PC-9 (cell line): ENCODE results near the gene LRP1B. TPM values are rescaled to one million over a fixed set of nuclear protein-coding genes. Genes with fewer than 3 reads are reported as not detected.

Experiments
- BruUV-seq: library from RNA; stranded (reverse); fragments of 400-500 nt; replicated peaks from 2 replicates; lab custom pipeline; 2021; lab: Mats Ljungman, UMichigan
- CTCF ChIA-PET: fragments of 300-600 bp; sonication (Branson Sonifier 250); formaldehyde crosslinking; loops from one replicate; lab custom pipeline; 2022; ENCODE audit warnings: antibody characterized with exemption; lab: Charles Lee
- POLR2A ChIA-PET: fragments of 300-600 bp; sonication (Branson Sonifier 250); formaldehyde crosslinking; loops from one replicate; lab custom pipeline; 2022; ENCODE audit warnings: antibody characterized with exemption; ENCODE audit not compliant: unreplicated experiment; lab: Charles Lee
- DNase-seq, 2 experiments: peaks; one replicate each; pipeline versions ENCODE4 v3.0.0 to v3.0.0-alpha.2; 2015 to 2022; ENCODE audit warnings: mixed read lengths in 1 of 2
- H2AFZ ChIP-seq: fragments of 200-600 bp; sonication (generic); 2 replicates; pipeline ENCODE4 v1.8.1; 2017; ENCODE audit warnings: antibody characterized with exemption
- H3F3A ChIP-seq: fragments of 200-600 bp; sonication (generic); 2 replicates; pipeline ENCODE4 v1.8.1; 2017; ENCODE audit warnings: antibody characterized with exemption, mild to moderate bottlenecking, low read depth; ENCODE audit not compliant: insufficient read depth
- H3K27ac ChIP-seq: fragments of 200-600 bp; sonication (generic); 2 replicates; pipeline ENCODE4 v1.6.1; 2016; ENCODE audit warnings: mixed run types
- H3K27me3 ChIP-seq: fragments of 200-600 bp; sonication (generic); 2 replicates; pipeline ENCODE4 v1.6.1; 2016; ENCODE audit warnings: low read depth, mixed run types; ENCODE audit not compliant: insufficient read depth
- H3K36me3 ChIP-seq: fragments of 200-600 bp; sonication (generic); 2 replicates; pipeline ENCODE4 v1.6.1; 2016; ENCODE audit warnings: low read depth, mixed run types
- H3K4me1 ChIP-seq: fragments of 200-600 bp; sonication (generic); replicated peaks from 2 replicates; pipeline ENCODE4 v1.6.1; 2016; ENCODE audit warnings: mixed run types; ENCODE audit not compliant: insufficient read depth
- H3K4me2 ChIP-seq: fragments of 200-600 bp; sonication (generic); 2 replicates; pipeline ENCODE4 v1.6.1; 2017; ENCODE audit warnings: mixed run types
- H3K4me3 ChIP-seq: fragments of 200-600 bp; sonication (generic); 2 replicates; pipeline ENCODE4 v1.6.1; 2016; ENCODE audit warnings: mixed run types
- H3K79me2 ChIP-seq: fragments of 200-600 bp; sonication (generic); 2 replicates; pipeline ENCODE4 v1.6.1; 2017; ENCODE audit warnings: low read depth, mixed run types
- H3K9me2 ChIP-seq: fragments of 200-600 bp; sonication (generic); 2 replicates; pipeline ENCODE4 v1.8.1; 2017; ENCODE audit warnings: mild to moderate bottlenecking; ENCODE audit not compliant: insufficient read depth
- H3K9me3 ChIP-seq: fragments of 200-600 bp; sonication (generic); 2 replicates; pipeline ENCODE4 v1.8.1; 2016; ENCODE audit warnings: low read depth; ENCODE audit not compliant: insufficient read depth
- H4K20me1 ChIP-seq: fragments of 200-600 bp; sonication (generic); 2 replicates; pipeline ENCODE4 v1.8.1; 2017; ENCODE audit not compliant: insufficient read depth
- CTCF ChIP-seq: fragments of 200-600 bp; sonication (generic); conservative IDR thresholded peaks from 2 replicates; pipeline ENCODE4 v1.6.1; 2017; ENCODE audit warnings: mixed run types, antibody characterized with exemption, mild to moderate bottlenecking, moderate library complexity
- EZH2 ChIP-seq: fragments of 200-600 bp; sonication (generic); IDR thresholded peaks from 2 replicates; pipeline ENCODE4 v1.8.0; 2017; ENCODE audit warnings: antibody characterized with exemption, low read depth
- intact Hi-C: fragments of 100-400 bp; cut with micrococcal nuclease; formaldehyde crosslinking; loops from one replicate; pipeline ENCODE4 v1.10.0; 2022; ENCODE audit not compliant: unreplicated experiment
- microRNA-seq: library from miRNA; unstranded; fragments of <30 nt; microRNA quantifications from one replicate; pipeline ENCODE4 v1.2.0, GENCODE V29; 2021; ENCODE audit warnings: borderline number of aligned reads, borderline replicate concordance
- total RNA-seq: library from RNA; stranded (reverse); gene quantifications from 2 replicates; pipeline ENCODE4 v1.2.3, GENCODE V29; 2021

The LRP1B gene
- total RNA-seq, 1 experiment from 2014 or later = 1.7 TPM

GRCh38 chr2:140183056-140183765 is 1947.6 kb downstream of the LRP1B start:
- DNase-seq = no peak
- CTCF ChIA-PET = no interaction called here
- Histone ChIP-seq H3K27me3 (no peaks in the 10 kb centered on the region), H3K9me3 (no peaks in the 10 kb centered on the region), H3K4me2 (no peak overlapping the region), H3K27ac (no peak overlapping the region), H3K9me2 (no peaks in the 10 kb centered on the region; the same call in 1 of the 2 replicates), H3K36me3 (no peaks in the 10 kb centered on the region), H3F3A (no peaks in the 10 kb centered on the region), H3K4me1 (no peaks in the 10 kb centered on the region), H3K4me3 (no peak overlapping the region), H3K79me2 (no peaks in the 10 kb centered on the region), H2AFZ (no peak overlapping the region), H4K20me1 (no peaks in the 10 kb centered on the region)
- intact Hi-C loops = no loop called here
- POLR2A ChIA-PET = no interaction called here
- no TSS peak for BruUV-seq
- TF ChIP-seq EZH2 (no peak), CTCF (no peak)

Small RNAs within 50 kb of the gene (microRNA-seq; reads per million reads assigned to microRNA genes)
- not detected for gene MIR7157
